HG03139 (cell line): ENCODE data around the gene MCOLN1.

Experiments
- ATAC-seq: cut with Tn5 transposase; IDR thresholded peaks from one replicate; pipeline ENCODE4 v1.9.1; 2021; ENCODE audit not compliant: unreplicated experiment

The MCOLN1 gene

DNA sequence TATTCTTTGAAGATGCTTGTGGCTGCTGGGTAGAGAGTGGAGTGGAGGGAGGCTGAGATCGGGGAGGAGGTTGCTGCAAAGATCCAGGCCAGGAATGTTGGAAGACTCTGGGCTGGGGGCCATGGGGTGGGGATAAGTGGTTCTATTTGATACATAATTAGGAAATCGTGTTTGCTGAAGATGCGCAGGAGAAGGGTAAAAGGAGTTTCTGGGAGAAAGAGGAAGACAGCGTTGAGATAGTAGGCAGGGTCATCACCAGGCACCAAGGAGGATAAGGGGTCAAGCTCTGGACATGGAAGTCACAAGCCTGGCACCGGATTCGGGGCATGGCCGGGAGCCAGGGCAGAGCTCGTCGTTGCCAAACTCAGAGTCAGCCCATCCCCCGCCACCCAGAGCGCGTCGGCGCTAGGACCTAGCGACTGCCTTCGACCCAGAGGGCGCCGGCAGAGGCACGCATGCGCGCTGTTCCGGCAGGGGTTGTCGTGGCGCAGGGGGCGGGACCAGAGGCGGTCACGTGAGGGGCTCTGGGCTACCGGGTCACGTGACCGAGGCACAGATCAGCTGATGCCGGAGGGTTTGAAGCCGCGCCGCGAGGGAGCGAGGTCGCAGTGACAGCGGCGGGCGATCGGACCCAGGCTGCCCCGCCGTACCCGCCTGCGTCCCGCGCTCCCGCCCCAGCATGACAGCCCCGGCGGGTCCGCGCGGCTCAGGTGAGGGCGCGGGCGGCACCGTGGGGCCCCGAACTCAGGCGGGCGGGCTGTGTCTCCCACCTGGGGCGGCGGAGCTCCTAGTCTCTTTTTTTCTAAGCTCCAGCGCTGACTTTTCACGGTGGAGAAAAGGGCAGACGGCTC lies at the start of gene MCOLN1:
Gene MCOLN1 (plus strand): TSS at position 553 of the 851 bp plus-strand sequence. CDS start 127 bp downstream, at position 680.
- ATAC-seq = peak; percentile 83

DNA sequence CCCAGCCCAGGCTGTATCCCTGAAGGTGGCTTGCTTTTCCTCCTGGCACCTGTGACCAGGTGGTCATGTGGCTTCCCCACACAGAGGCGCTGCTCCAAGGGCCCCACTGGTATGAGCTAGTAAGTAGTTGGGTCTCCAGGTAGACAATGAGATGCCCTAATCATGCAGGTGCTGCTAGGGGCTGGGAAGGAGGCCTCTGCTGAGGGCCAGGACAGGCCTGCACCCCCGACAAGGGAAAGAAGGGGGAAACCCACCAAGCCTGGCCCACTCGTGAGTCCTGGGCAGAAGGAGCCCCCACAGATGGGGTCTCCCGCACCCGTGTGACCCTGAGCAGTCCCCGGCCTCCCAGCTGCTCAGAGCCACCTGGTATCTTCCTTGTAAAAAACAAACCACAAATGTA lies 46.8 kb upstream of the MCOLN1 start:
- ATAC-seq = no peak

DNA sequence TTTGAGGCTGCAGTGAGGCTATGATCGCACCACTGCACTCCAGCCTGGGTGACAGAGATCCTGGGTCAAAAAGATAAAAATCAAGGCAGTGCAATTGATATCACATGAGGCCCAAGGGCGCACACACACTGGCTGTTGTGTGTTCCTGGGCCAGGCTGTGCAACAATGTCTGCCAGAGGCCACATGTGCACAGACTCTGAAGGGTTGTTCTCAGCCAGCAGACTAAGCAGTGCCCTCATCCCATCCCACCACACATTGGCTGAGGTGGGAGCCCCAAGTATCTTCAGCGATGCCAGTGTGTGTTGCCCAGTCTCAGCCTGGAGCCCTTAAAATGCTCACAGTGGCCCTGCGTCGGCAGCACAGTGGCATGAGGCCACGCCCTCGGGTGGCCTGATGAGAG lies 46.2 kb upstream of the MCOLN1 start:
- ATAC-seq = no peak

DNA sequence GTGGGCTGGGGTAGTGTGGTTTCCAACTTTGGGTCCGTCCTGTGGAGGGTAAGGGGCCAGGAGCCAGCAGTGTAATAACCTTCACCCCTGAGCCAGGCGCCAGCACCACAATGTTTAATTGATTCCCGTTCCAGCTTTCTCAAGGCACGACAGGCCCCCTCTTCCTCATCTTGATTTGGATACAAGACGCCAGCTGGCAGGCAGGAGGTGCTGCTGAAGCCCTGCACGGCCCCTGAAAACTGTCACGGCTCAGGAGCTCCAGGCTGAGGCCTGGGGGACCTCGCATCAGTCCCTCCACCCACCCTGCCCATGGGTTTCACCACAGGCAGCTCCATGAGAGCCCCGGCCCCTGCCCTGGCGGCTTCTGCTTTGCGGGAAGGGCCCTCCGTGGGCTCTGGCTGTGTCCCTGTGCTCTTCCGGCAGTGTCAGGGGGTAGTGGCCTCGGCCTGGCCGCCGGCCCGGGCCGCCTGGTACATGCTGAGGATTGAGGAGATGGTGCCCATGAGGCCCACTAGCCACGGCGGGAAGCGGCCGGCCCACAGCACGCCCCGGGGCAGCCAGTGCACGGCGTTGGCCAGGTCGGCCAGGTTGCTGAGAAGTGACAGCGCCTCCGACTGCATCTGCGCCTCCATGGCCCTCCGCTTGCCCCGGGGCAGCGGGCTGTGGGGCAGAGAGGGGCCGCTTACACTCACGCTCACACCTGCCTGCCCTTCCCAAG lies 45.5 kb upstream of the MCOLN1 start:
- ATAC-seq = no peak

DNA sequence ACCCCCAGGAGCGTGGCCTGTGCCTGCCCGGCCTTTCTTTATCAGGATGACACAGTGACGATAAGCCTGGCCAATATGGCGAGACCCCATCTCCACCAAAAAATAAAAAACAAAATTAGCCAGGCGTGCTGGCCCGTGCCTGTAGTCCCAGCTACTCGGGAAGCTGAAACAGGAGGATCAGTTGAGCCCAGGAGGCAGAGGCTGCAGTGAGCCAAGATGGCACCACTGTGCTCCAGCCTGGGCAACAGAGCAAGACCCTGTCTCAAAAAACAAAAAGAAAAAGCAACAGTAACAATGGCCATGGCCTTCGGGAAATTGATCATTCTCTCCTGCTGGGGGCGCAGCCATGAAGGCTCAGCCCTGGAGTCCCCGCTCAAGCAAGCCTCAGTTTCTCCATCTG lies 44.7 kb upstream of the MCOLN1 start:
- ATAC-seq = no peak

DNA sequence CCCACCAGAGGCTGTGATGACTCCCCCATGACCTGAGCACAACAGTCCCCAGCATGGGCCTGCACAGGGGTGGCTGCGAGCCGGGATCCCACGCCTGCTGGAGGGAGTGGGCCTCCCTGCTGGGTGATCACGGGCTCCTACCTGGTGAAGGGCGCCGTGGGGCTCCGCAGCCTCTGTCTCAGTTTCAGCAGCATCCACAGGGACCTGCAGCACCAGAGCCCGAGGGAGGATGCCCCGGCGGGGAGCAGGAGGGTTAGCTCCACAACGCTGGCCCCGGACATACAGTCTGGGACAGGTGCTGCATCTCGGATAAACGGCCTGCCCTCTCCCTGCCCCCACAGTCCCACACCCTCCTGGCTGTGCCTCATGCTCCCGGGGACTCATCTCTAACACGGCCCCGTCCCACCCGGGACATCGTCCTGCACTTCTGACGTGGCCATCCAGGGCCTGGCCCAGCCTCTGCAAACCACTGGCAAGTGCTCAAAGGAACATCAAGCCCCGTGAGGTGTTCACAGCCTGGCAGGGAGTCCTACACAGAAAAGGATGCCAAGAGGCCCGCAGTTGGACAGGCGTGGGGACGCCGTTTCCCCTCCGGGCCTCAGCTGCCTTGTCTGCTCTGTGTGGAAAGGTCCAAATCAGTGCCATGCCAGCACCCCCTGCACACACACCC lies 44.1 kb upstream of the MCOLN1 start:
- ATAC-seq = no peak

DNA sequence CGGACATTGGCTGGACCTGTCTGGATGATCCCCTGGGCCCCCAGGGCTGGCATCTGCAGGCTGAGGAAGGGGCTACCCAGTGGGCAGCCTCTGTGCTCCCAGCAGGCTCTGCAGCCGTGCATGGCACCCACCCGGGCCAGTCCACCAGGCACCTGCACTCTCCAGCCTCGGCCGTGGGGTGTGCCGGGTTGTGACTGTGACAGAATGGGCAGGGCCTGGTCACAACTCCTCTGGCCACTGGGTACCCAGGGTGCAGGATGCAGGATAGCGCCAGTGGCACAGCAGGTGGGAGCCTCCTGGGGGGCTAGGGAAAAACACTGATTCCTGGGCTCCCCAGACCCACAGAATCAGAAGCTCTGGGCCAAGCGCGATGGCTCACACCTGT lies 43.6 kb upstream of the MCOLN1 start:
- ATAC-seq = no peak

DNA sequence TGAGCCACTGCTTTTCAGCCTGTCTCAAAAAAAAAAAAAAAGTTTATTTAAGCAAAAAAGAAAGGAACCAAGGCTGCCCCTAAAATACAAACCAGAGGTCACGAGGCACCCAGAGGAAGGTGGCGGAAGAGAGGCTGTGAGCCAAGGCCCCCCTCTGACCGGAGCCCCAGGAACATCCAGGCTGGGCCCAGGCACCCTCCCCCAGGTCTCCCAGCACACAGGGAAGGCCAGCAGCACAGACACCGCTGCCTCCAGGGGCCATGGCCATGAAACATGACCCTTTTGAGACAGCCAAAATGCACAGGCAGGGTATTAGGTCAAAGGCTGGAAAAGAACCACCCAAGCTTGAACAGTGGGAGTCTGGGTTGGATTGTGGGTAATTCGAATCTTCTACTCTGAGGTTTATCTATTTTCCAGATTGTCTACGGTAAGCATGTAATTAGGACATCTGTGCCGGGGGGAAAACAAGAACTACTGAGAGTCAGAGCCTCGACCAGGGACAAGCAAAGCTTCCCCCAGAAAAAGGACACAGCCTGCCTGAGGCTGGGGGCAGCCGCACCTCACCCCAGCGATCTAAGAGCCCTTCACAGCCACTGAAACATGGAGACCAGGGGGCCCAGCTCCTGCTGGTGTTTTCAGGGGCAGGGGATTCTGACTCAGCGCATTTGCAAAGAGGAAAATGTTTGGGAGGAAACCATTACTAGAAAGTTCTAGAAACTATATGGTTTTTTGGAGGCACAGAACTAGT lies 42.0 kb upstream of the MCOLN1 start:
- no peak for ATAC-seq

DNA sequence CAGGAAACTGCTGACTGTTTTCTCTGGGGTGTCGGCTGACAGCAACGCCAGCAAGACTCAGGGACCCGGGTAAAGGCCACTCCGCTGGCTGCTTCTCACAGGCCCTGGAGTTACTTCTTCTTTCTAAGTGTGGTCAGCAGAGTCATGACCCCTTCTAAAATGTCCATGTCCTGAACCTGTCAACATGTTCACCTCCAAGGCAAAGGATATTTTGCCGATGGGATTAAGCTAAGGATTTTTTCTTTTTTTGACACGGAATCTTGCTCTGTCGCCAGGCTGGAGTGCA lies 41.5 kb upstream of the MCOLN1 start:
- no peak for ATAC-seq

DNA sequence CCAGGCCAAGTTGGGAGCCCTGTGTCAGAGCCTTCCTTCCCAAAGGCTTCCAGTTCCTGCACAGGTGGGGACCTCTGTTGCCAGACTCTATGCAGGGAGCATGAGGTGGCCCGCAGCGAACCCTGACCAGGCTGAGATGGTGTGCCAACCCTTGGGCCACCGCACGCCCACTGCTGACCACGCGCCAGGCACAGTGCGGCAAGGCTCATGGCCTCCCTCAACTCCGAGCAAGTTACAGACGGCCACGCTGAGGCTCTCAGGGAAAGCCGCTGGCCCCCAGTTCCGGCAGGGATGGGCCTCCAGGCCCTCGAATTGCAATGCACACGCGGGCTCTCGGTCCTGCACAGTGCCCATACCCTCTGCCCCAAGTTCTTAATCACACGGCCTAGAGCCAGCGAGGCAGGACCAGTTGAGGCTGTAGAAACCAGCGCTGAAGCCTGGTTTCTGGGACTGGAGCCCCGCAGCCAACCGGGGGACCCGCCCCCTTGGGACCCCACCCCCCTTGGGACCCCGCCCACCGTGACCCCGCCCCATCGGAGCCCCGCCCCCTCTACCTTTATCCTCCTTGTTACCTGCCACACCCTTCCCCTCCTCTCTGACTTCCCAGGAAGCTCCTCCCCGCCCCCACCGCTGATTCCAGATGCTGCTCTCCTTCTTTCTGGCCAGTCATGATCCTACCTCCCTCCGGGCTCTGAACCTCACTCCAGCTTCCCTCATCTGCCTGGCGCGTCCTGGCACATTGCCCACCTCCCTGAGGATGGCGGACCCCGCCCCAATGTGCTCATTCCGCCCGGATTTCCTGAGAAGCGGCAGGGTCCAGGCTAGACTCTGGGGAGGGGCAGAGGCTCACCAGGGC lies 39.6 kb upstream of the MCOLN1 start:
- ATAC-seq = no peak

DNA sequence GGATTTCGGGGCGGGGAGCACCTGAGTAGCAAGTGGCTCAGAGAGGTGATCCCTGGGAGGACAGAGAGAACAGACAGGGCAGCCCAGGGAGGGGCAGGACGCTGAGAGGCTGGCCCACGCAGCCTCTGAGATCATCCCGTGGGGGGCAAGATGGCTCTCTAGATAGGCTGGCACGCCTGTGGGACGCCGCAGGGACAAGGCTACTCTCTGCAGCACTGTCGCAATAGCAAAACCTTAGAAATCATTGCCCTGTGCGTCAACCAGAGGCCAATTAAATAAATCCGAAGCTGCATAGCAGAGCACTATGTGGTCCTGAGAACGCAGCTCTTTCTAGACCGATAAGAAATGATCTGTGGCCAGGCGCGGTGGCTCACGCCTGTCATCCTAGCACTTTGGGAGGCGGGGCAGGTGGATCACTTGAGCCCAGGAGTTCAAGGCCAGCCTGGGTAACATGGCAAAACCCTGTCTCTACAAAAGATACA lies 38.7 kb upstream of the MCOLN1 start:
- ATAC-seq = no peak

DNA sequence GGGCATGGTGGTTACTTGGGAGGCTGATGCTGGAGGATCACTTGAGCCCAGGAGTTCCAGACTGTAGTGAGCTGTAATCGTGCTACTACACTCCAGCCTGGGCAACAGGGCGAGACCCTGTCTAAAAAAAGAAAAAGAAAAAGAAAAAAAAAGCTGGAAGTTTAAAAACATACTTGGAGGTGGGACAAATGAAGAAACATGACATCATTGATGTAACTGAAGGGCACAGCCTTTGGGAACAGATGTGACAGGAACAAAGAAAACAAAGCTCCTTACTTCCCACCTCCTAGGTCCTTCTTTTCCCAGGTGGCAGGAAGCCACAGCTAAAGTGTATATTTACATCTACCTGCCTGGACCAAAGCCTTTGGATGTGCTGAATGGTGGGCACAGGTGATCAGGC lies 35.5 kb upstream of the MCOLN1 start:
- ATAC-seq = no peak

DNA sequence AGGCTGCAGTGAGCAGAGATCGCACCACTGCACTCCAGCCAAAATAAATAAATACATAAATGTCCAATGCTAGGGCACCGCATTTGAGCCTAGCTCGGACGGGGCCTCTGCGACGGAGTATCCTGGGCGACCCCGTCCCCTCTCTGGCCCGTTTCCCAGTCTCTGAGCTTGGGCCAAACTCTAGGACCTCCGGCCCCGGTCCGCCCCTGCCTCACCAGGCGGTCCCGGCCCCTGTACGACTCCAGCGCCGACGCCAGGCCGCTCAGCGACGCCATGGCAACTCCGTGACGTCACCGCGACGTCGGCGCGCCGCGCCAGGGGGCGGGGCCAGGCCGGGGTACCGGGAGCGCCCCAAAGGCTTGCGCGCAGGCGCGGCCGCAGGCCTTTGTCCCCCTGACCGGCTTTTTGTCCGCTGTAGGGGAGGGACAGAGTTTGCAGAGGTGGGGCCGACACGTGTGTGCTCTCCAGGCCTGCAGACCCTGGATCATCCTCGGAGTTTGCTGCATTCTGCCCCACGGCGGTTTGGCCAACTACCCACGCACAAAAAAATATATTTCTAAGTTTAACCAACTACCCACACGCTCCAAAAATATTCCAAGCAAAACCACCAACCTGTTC lies 33.6 kb upstream of the MCOLN1 start, which contains the start of gene PEX11G:
Gene PEX11G (minus strand): TSS at position 300 of the 618 bp plus-strand sequence. CDS start 25 bp downstream, at position 275.
- ATAC-seq = no peak

DNA sequence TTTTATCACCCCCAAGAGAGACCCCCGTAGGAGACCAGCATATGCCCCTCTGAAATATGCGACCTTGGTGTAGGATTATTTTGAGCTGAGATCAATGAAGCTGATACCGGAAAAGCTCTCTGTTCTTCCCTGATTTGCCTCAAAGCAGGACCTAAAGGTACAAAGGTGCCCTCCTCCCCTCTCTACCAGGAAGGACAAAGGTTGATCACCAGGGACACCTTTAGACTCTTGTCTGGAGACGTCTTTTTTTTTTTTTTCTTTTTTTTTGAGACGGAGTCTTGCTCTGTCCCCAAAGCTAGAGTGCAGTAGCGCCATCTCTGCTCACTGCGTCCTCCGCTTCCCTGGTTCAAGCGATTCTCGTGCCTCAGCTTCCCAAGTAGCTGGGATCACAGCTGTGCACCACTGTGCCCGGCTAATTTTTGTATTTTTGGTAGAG lies 32.8 kb upstream of the MCOLN1 start:
- no peak for ATAC-seq

DNA sequence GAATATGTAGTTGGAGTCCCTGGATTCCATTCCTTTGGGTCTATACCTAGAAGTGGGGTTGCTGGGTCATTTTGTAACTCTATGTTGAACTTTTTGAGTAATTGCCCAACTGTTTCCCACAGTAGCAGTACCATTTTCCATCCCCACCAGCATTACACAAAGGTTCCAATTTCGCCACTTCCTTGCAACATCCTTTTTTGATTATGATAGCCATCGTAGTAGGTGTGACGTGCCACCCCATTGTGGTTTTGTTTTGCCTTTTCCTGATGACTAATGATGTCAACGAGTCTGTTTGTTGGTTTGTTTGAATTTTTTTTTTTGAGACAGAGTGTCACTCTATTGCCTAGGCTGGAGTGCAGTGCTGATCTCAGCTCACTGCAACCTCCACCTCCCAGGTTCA lies 30.3 kb upstream of the MCOLN1 start:
- no peak for ATAC-seq

DNA sequence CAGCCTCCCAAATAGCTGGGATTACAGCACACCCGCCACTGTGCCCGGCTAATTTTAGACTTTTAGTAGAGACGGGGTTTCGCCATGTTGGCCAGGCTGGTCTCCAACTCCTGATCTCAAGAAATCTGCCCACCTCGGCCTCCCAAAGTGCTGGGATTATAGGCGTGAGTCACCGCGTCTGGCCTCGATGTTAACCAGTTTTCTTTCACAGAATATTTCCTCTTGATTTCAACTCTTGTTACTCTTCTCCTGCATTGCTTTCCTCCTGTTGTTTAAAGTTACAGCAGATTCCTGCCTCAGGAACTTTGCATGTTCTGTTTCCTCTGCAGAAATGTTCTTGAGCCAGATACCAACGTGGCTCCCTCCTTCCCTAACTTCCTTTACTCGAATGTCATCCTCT lies 29.9 kb upstream of the MCOLN1 start:
- no peak for ATAC-seq

DNA sequence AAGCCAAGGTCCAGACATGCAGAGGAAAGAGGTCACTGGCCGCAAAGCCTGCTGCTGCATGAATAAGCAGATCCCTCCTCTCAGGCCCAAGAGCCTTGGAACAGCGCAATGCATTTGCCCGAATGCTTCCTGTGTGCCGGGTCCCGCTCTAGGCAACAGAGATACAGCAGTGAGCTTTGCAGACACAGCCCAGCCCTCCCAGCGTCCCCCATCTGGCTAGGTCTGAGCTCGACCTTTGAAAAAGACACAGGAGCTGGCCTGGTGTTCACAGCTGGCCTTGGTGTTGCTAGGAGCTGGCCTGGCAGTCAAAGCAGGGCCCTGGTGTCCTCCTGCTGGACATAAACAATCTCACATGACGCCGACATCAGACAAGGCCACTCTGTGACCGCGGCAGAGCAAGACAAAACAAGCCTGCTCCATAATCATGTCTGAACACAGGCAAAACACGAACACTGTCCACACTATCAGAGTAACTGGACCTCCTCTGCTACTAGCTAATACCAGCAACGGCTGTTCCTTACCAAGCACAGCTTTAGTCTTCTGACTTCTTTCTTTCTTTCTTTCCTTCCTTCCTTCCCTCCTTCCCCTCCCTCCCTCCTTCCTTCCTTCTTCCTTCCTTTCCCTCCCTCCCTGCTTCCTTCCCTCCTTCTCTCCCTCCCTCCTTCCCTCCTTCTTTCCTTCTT lies 27.9 kb upstream of the MCOLN1 start:
- no peak for ATAC-seq

DNA sequence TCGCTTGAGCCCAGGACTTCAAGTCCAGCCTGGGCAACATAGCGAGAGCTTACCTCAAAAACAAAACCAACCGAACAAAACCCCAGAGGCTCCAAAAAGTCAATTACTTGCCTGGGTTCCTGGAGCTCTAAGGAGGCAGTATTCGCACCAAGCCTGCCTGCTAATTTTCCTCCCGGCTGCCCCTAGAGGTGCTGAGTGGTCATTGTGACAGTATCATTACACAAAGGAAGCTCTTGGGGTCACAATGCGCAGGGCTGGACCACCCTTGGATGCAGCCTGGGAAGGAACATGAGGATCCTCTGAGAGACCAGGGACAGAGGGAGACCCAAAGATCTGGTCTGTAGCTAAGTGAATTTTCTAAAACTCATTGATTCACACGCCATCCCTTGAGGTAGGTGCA lies 25.1 kb upstream of the MCOLN1 start:
- no peak for ATAC-seq

DNA sequence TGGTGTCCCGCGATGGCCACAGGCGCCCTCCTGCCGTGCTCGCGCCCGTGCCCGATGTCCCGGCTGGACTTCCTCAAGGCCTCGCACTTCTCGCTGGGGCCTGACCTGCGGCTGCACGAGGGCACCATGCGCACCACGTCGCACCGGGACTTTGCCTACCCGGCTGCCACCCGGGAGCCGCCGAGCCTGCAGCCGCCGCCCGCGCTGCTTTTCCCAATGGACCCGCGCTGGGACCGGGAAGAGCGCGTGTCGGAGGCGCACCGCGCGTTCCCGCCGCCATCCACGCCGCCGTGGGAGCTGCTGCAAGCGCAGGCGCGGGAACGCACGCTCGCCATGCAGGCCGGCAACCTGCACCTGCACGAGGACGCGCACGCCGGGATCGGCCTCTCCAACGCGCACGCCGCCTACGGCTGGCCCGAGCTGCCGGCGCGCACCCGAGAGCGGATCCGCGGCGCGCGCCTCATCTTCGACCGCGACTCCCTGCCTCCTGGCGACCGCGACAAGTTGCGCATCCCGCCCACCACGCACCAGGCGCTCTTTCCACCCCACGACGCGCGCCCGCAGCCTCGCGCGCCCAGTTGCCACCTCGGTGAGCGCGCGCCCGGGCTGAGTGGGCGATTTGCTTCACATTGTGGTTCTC lies 21.5 kb upstream of the MCOLN1 start:
- no peak for ATAC-seq
